ENCODE measurements around the gene NF2.

NF2 gene

GRCh38 chr22:29632672-29633071 lies 29.2 kb downstream of the NF2 start:
- no peak for TF ChIP-seq CTCF (IDR thresholded peaks at IDR 0.05; ENCODE audit: low read depth, low read length, missing control alignments)
- no peak for DNase-seq (ENCODE audit: extremely low read depth, low read depth)
- no peak overlapping the region for H3K4me3 ChIP-seq (replicated peaks; ENCODE audit: low read depth, low read length)

- no peak for DNase-seq (ENCODE audit: extremely low read depth, low read depth)
- no peak for TF ChIP-seq CTCF (IDR thresholded peaks at IDR 0.05; ENCODE audit: low read depth, low read length, missing control alignments)
- no peak overlapping the region for H3K4me3 ChIP-seq (replicated peaks; ENCODE audit: low read depth, low read length)
These were observed 30.3 kb downstream of the NF2 start for GRCh38 chr22:29633514-29634312.

- DNase-seq (ENCODE audit: extremely low read depth, low read depth), result no peak
- no peak for TF ChIP-seq CTCF (IDR thresholded peaks at IDR 0.05; ENCODE audit: low read depth, low read length, missing control alignments)
- no peak overlapping the region for H3K4me3 ChIP-seq (replicated peaks; ENCODE audit: low read depth, low read length)
These were observed 31.4 kb downstream of the NF2 start for GRCh38 chr22:29634847-29635246.

- TF ChIP-seq CTCF (IDR thresholded peaks at IDR 0.05; ENCODE audit: low read depth, low read length, missing control alignments), result peak; percentile 62
- peak; percentile 37 for DNase-seq (ENCODE audit: extremely low read depth, low read depth)
- H3K4me3 ChIP-seq (replicated peaks; ENCODE audit: low read depth, low read length), result no peak overlapping the region
These were observed 32.4 kb downstream of the NF2 start for GRCh38 chr22:29635734-29636357.

GRCh38 chr22:29636751-29637150 lies 33.3 kb downstream of the NF2 start:
- DNase-seq (ENCODE audit: extremely low read depth, low read depth), result no peak
- no peak overlapping the region for H3K4me3 ChIP-seq (replicated peaks; ENCODE audit: low read depth, low read length)
- TF ChIP-seq CTCF (IDR thresholded peaks at IDR 0.05; ENCODE audit: low read depth, low read length, missing control alignments), result no peak

- H3K4me3 ChIP-seq (replicated peaks; ENCODE audit: low read depth, low read length), result no peak overlapping the region
- DNase-seq (ENCODE audit: extremely low read depth, low read depth), result no peak
- TF ChIP-seq CTCF (IDR thresholded peaks at IDR 0.05; ENCODE audit: low read depth, low read length, missing control alignments), result no peak
These were observed 33.7 kb downstream of the NF2 start for GRCh38 chr22:29637181-29637580.

Measured in HFF-Myc (cell line).